ENCODE measurements around the gene ZNF655. TPM values are rescaled to one million over a fixed set of nuclear protein-coding genes. Genes with fewer than 3 reads are reported as not detected.
"Not testable (repeated sequence)": the region's sequence is repeated elsewhere in the genome, so short reads cannot be mapped to it uniquely, and the experiment has no call there.

The ZNF655 gene
- total RNA-seq, 2 experiments from 2014 or later, result 86.0 to 92.7 TPM

DNA sequence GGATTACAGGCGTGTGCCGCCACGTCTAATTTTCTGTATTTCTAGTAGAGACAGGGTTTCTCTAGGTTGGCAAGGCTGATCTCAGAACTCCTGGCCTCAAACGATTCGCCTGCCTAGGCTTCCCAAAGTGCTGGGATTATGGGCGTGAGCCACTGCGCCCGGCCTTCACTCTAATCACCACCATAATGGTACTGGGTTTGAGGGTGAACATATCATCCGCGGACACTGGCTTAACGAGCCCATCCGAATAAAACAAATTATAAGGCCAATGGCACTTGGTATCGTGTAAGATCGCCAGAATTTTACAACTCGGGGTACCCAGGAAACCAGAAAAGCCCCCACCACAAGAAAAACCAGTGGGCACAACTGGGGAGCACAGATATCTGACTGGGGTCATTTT lies 7.1 kb upstream of the ZNF655 start:
- H3K4me3 Mint-ChIP-seq, result peak overlapping the region; percentile 86
- H3K4me1 Mint-ChIP-seq, result peaks cover 26% of the 10 kb centered on the region
- no peak for ATAC-seq
- H3K9me3 Mint-ChIP-seq (ENCODE audit: low read depth), result peaks cover 10% of the 10 kb centered on the region
- no peak for DNase-seq
- CTCF ChIA-PET, result no interaction called here
- H3K36me3 Mint-ChIP-seq, result peaks cover 54% of the 10 kb centered on the region
- no peaks in the 10 kb centered on the region for H3K27me3 Mint-ChIP-seq
- peak overlapping the region; percentile 88 for H3K27ac Mint-ChIP-seq

DNA sequence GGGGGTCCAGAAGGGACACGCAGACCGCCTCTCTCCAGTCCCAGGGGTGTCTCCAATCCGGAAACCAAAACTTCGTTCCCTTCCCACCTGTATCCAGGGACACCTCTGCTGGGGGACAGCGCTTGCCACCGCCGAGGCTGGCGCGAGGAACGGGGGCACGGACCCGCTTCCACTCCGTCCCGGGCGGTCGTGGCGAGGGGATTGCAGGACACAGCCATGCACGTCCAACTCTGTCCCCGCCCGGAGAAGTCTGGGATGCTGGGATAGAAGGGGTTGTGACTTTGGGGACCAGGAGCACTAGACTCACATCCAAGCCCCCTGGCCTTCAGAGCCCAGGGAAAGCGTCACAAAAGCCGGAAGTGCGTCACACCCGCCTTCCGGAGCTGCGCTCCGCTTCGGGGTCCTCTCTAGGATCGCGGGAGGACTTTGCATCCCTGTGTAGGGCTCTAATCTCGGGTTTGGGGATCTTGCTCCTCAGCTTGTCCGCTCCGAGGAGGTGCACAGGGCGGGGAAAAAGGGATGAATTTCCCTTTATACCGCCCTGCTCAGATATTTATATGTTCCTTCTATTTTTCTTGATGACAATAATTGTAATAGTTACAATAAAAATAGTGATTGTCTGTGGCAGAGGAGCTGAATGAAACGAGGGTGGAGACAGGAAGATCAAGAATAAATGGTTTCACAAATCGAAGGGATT lies 6.5 kb upstream of the ZNF655 start, which contains the start of gene FAM200A:
Gene FAM200A, minus strand, starts transcription at position 348 of the 697 bp plus-strand sequence. CDS start 3,707 bp downstream, outside the sequence.
- ATAC-seq (peak; percentile 99), DNase-seq (peak; percentile 90)
- peaks cover 51% of the 10 kb centered on the region for H3K36me3 Mint-ChIP-seq
- peak within 1 kb of the TSS; percentile 86 for H3K4me3 Mint-ChIP-seq
- H3K27ac Mint-ChIP-seq, result peak within 1 kb of the TSS; percentile 88
- CTCF ChIA-PET, result interaction anchor here (1.0 to 1.2 kb wide), 2 partner anchors 44 to 64 kb away, joined by 3 read pairs; partner anchors contain the start of gene ZSCAN25
- no peaks in the 10 kb centered on the region for H3K27me3 Mint-ChIP-seq
- H3K4me1 Mint-ChIP-seq, result peaks cover 29% of the 10 kb centered on the region
- peaks cover 7% of the 10 kb centered on the region for H3K9me3 Mint-ChIP-seq (ENCODE audit: low read depth)

DNA sequence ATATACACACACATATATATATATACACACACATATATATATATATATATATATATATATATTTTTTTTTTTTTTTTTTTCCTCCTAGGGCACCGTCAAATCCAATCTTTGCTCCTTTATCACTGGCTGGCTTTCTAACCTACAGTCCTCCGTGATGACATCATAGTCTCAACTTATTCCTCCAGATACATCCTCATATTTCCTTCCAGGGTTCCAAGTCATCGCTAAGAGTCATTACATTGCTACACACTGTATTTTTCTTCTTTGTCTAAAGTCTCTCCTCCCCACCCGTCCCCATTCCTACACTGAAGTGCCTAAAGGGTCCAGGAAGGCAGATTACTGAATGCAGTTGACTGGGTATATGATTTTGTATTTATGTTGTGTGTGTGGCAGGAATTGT lies 5.4 kb upstream of the ZNF655 start:
- ATAC-seq (no peak), DNase-seq (no peak)
- Mint-ChIP-seq H3K9me3 (ENCODE audit: low read depth) (peaks cover 4% of the 10 kb centered on the region), H3K4me3 (no peak overlapping the region), H3K27me3 (no peaks in the 10 kb centered on the region), H3K36me3 (peaks cover 51% of the 10 kb centered on the region), H3K4me1 (peaks cover 35% of the 10 kb centered on the region), H3K27ac (peak overlapping the region; percentile 11)
- CTCF ChIA-PET, result no interaction called here

DNA sequence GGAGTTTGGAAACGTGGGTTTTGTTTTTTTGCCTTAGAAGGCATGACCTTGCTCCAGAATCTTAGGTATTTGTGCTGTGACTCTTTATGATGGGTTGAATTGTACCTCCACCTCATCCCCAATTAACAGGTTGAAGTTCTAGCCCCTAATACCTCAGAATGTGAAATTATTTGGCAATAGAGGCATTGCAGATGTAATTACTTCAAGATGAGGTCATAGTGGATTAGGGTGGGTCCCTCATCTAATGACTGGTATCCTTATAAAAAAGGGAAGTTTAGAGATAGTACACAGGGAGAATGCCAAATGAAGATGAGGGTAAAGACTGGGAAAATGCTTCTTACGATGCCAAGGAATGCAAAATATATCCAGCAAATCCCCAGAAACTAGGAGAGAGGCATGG lies 3.5 kb upstream of the ZNF655 start:
- Mint-ChIP-seq H3K4me1 (peaks cover 33% of the 10 kb centered on the region), H3K27me3 (no peaks in the 10 kb centered on the region), H3K27ac (peak overlapping the region; percentile 4), H3K9me3 (ENCODE audit: low read depth) (no peaks in the 10 kb centered on the region), H3K4me3 (no peak overlapping the region), H3K36me3 (peaks cover 39% of the 10 kb centered on the region)
- DNase-seq (no peak), ATAC-seq (no peak)
- CTCF ChIA-PET, result no interaction called here

DNA sequence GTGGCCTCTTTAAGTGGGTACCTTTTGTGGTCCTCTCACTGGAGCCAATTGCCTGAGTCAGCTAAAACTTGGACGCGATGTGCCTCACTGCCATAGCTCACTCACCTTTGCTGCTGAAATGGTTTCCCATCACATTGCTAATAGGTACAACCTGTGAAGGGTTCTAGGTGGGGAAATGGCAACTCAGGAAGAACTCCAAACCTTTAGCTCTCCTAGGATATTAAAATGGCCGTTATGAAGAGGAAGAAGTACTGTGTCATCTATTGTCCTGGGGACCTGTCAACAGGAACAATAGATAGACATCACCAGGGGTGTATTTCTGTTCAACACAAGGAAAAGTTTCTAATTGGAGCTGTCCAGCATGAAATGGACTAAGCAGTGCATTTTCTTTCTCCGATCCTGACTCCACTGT lies 1.2 kb upstream of the ZNF655 start:
- ATAC-seq, result no peak
- H3K4me3 Mint-ChIP-seq, result peak overlapping the region; percentile 91
- peak overlapping the region; percentile 97 for H3K27ac Mint-ChIP-seq
- CTCF ChIA-PET, result interaction anchor here (0.8 to 1.7 kb wide), 3 partner anchors 10 to 60 kb away, joined by 3 to 7 read pairs (median 6); partner anchors contain the start of genes ZNF394 and ZSCAN25
- H3K4me1 Mint-ChIP-seq, result peaks cover 42% of the 10 kb centered on the region
- peaks cover 53% of the 10 kb centered on the region for H3K36me3 Mint-ChIP-seq
- DNase-seq, result no peak
- H3K9me3 Mint-ChIP-seq (ENCODE audit: low read depth), result no peaks in the 10 kb centered on the region
- H3K27me3 Mint-ChIP-seq, result no peaks in the 10 kb centered on the region

DNA sequence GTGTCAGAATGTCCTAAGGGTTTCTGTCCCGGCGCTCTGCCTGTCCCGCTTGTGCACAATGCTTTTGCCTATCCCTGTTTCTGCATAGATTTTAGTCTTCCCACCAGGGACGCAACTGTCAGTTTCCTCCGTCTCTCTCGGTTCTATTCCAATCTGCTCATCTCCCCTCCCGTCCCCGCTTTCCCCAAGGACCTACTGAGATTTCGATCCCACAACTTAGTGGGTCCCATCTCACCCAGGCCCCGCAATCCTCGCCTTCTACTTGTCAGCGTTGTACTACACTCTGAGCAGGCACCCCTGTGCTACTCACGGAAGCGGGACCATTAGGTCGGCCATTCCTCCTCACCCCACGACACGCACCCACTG lies 519 bp upstream of the ZNF655 start:
- Mint-ChIP-seq H3K4me3 (peak overlapping the region; percentile 91), H3K9me3 (ENCODE audit: low read depth) (no peaks in the 10 kb centered on the region), H3K36me3 (peaks cover 60% of the 10 kb centered on the region), H3K27ac (peak overlapping the region; percentile 97), H3K4me1 (peaks cover 44% of the 10 kb centered on the region), H3K27me3 (no peaks in the 10 kb centered on the region)
- no peak for DNase-seq
- CTCF ChIA-PET, result interaction anchor here (0.8 to 1.9 kb wide), 6 partner anchors 9 to 355 kb away, joined by 3 to 7 read pairs (median 5); partner anchors contain the start of genes ZKSCAN5, ZNF394 and ZSCAN25
- ATAC-seq, result peak; percentile 74

DNA sequence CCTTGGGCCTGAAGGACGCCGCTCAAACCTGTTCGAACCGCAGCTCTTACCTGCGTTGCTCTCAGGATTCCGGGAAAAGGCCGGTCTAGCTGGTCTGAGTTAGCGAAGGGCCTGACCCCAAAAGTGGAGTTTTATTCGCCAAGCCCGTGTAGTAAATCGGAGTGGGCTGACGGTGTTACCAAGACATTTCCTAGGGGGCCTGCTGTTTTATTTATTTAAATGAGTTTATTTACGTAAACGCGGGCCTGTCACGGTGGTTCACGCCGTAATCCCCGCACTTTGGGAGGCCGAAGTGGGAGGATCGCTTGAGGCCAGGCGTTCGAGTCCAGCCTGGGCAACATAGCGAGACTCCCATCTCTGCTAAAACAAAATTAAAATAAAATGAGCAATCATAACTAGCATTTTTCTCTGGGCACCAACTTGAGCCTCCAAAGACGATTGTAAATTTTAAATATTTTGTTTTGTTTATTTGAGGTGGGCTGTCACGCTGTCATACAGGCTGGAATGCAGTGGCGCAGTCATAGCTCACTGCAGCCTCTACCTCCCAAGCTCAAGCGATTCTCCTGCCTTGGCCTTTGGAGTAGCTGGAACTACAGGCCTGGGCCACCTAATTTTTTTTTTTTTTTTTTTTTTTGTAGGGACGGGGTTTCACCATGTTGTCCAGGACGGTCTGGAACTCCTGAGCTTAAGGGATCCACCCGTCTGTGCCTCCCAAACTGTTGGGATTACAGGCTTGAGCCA lies 903 bp downstream of the ZNF655 start:
- no peaks in the 10 kb centered on the region for H3K9me3 Mint-ChIP-seq (ENCODE audit: low read depth)
- peak overlapping the region; percentile 91 for H3K4me3 Mint-ChIP-seq
- peak overlapping the region; percentile 97 for H3K27ac Mint-ChIP-seq
- ATAC-seq (no peak), DNase-seq (no peak)
- CTCF ChIA-PET, result interaction anchor here (1.9 kb wide), 1 partner anchor 55 kb away, joined by 7 read pairs; the partner anchor contains the start of gene ZKSCAN5
- peaks cover 61% of the 10 kb centered on the region for H3K36me3 Mint-ChIP-seq
- H3K4me1 Mint-ChIP-seq, result peaks cover 47% of the 10 kb centered on the region
- no peaks in the 10 kb centered on the region for H3K27me3 Mint-ChIP-seq

DNA sequence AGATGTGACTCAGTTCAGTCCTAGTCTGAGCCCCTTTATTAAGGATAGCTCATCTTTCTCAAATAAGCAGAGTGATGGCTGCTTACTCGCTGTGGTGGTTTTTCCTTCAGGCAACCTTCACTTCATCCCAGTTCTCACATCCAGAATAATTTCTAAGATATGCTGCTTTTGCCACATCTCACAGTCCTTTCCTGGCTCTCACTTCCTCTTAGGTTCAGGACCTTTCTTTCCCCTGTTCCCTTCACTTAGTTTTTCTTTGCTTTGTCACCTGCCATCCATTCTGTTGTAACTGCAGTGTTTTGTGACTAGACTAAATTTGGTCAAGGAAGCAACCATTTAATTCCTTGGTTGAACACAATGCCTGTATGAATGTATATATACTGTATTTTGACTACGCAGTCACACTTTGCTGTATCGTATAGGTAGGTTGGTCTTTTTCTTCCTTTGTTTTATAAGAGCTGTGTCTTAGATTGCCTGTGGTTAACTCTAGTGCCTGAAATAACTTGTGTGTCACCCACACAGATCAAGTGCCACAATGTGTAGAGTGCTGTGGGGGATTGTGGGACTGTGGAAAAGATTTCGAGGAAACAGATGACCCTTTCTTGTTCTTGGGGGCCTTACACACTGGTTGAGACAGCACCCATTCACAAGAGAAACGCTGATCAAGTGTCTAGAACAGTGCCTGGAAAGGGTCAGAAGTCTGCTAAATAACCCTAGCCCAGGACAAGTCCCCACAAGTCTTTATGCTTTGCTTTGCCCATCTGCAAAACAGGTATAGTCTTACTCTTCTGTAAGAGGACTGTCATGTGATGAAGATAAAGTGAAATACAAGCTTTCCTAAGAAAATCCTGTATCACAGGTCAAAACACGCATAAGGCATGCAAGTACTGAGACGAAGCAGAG lies 2.6 kb downstream of the ZNF655 start:
- Mint-ChIP-seq H3K4me1 (peaks cover 49% of the 10 kb centered on the region), H3K9me3 (ENCODE audit: low read depth) (no peaks in the 10 kb centered on the region), H3K36me3 (peaks cover 60% of the 10 kb centered on the region), H3K27ac (peak overlapping the region; percentile 31), H3K4me3 (peak overlapping the region; percentile 21), H3K27me3 (no peaks in the 10 kb centered on the region)
- CTCF ChIA-PET, result no interaction called here
- ATAC-seq (no peak), DNase-seq (no peak)

DNA sequence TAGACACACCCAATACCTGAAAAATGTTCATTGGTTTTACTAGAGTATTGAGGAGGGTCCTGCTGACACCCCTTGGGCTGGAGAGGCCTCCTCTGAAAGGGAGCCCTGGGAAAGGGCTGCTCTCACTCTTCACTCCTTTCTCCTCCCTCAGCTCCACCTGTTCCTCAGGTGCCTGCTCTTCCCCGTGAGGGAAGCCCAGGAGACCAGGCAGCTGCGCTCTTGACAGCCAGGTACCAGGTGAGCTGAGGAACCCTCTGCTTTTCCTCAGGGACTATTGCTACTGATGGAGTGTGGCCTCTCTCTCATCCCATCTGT lies 3.3 kb downstream of the ZNF655 start:
- DNase-seq (no peak), ATAC-seq (no peak)
- Mint-ChIP-seq H3K4me3 (no peak overlapping the region), H3K27me3 (no peaks in the 10 kb centered on the region), H3K4me1 (peaks cover 46% of the 10 kb centered on the region), H3K27ac (peak overlapping the region; percentile 42), H3K36me3 (peaks cover 61% of the 10 kb centered on the region), H3K9me3 (ENCODE audit: low read depth) (no peaks in the 10 kb centered on the region)
- CTCF ChIA-PET, result no interaction called here

DNA sequence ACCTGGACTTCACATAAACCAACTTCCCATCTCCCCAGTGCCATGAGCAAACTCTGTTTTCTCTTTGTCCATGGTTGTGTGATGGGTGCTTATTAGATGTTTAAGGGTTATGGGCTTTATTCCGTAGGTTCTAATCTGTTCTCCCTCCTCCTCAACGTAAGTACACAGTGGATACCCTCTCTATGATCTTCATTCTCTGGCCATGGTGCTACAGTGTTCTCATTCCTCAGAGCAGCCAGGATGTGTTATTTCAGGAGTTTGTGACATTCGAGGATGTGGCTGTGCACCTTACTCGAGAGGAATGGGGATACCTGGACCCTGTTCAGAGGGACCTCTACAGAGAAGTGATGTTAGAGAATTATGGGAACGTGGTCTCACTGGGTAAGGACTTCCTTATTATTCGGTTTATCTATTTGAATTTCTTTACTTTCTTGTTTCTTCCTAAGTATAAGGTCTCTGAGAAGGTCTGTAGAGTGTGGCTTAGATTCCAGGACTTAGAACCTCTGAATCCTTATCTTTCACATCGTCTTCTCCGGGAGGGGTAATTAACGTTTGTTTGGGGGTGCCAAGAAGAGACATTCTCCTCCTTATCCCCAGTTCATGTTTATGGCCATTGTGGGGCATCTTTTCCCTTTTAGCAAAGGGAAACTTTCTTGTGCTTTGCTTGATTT lies 3.8 kb downstream of the ZNF655 start:
- Mint-ChIP-seq H3K4me1 (peaks cover 40% of the 10 kb centered on the region), H3K36me3 (peaks cover 57% of the 10 kb centered on the region), H3K27ac (peak overlapping the region; percentile 49), H3K27me3 (no peaks in the 10 kb centered on the region), H3K4me3 (no peak overlapping the region), H3K9me3 (ENCODE audit: low read depth) (no peaks in the 10 kb centered on the region)
- no peak for DNase-seq
- no peak for ATAC-seq
- CTCF ChIA-PET, result no interaction called here

DNA sequence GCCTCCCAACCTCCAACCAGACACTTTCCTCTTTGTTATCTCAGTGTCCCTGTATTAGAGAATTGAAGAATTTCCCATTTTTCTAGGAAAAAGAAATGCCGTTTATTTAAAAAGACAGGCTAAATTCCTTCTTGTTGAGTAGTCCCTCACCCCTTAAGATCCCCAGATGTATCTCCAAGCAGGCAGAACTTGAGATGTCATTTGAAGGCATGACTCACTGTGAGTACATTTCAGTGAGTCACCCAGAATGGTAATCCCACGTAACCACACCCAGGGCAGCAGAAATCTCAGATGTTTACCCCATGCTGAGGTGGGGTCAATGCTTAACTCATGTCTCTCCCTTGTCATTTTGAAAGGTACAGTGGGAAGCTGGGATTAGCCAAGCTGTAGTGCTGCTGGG lies 4.4 kb downstream of the ZNF655 start:
- Mint-ChIP-seq H3K9me3 (ENCODE audit: low read depth) (no peaks in the 10 kb centered on the region), H3K4me3 (no peak overlapping the region), H3K4me1 (peaks cover 37% of the 10 kb centered on the region)

DNA sequence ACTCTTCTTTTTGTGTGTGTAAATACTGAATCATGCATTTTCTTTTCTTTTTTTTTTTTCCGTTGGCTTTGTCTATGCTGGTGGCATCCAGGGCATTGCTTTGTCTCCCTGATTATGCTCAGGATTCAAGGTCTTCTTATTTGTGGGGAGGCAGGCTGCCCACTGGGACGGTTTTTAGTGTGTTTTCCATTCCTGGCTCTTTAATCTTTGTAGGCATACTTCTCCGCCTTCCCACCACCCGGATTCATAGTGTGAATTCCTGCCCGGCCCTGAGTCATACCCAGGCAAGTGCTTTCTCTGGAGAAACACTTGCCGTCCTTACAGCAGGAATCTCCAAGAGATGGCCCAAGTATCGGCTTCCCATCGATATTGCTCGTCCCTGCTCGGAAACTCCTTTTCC lies 5.2 kb downstream of the ZNF655 start:
- Mint-ChIP-seq H3K27ac (no peak overlapping the region), H3K27me3 (no peaks in the 10 kb centered on the region), H3K4me1 (peaks cover 37% of the 10 kb centered on the region), H3K36me3 (peaks cover 56% of the 10 kb centered on the region), H3K9me3 (ENCODE audit: low read depth) (no peaks in the 10 kb centered on the region), H3K4me3 (no peak overlapping the region)
- CTCF ChIA-PET, result no interaction called here
- ATAC-seq, result no peak
- no peak for DNase-seq

More for the DNA sequence above, 4.4 kb downstream of the ZNF655 start:
- CTCF ChIA-PET, result no interaction called here
- DNase-seq (peak; percentile 58), ATAC-seq (no peak)
- Mint-ChIP-seq H3K36me3 (peaks cover 58% of the 10 kb centered on the region), H3K27ac (peak overlapping the region; percentile 49), H3K27me3 (no peaks in the 10 kb centered on the region)

DNA sequence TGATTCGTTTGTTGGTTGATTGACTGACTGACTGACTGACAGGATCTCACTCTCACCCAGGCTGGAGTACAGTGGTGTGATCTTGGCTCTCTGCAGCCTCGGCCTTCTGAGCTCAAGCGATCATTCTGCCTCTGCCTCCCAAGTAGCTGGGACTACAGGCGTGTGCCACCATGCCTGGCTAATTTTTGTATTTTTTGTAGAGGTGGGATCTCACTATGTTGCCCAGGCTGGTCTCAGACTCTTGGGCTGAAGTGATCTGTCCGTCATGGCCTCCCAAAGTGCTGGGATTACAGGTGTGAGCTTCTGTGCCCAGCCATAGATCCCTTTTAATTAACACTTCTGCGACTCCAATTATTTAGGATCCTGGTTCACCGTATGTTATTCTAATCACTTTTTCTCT lies 10.3 kb downstream of the ZNF655 start:
- CTCF ChIA-PET; H3K27ac Mint-ChIP-seq; H3K4me1 Mint-ChIP-seq; H3K27me3 Mint-ChIP-seq; ATAC-seq; DNase-seq; H3K4me3 Mint-ChIP-seq; H3K9me3 Mint-ChIP-seq (ENCODE audit: low read depth): not testable (repeated sequence)
- peaks cover 68% of the 10 kb centered on the region for H3K36me3 Mint-ChIP-seq

Data from activated CD8-positive, alpha-beta memory T cell treated with anti-CD3 and anti-CD28 coated beads, Interleukin-2, amount 10 ng/mL, durations not matched to agents 7 days and 5 days (primary cell).